SK-N-SH (cell line): ENCODE measurements around the gene GHRH. TPM values are rescaled to one million over a fixed set of nuclear protein-coding genes. Genes with fewer than 3 reads are reported as not detected.

Experiments used
- CTCF ChIA-PET: fragments of 300-600, 350-600 bp; formaldehyde crosslinking; extraction: SDS; loops from one replicate; lab custom pipeline; 2021; lab: Yijun Ruan, JAX
- POLR2A ChIA-PET: fragments of 350-600 bp; sonication (Branson Sonifier 250); formaldehyde crosslinking; extraction: SDS; loops from one replicate; lab custom pipeline; 2020; ENCODE audit warnings: antibody characterized with exemption, inconsistent platforms; lab: Yijun Ruan, JAX
- DNase-seq: peaks from one replicate; pipeline ENCODE4 v3.0.0; 2012
- H2AFZ ChIP-seq: fragments of 200-600 bp; sonication (generic); 2 replicates; pipeline ENCODE4 v1.8.1; 2016; ENCODE audit warnings: antibody characterized with exemption, mild to moderate bottlenecking, low read depth
- H3F3A ChIP-seq: fragments of 200-600 bp; sonication (generic); replicated peaks from 2 replicates; pipeline ENCODE3; 2016; ENCODE audit warnings: antibody characterized with exemption, mild to moderate bottlenecking; ENCODE audit not compliant: insufficient read depth
- H3K27ac ChIP-seq, 2 experiments: fragments of 200-500 bp in 1 of 2; fragments of 200-600 bp in 1 of 2; sonication (Bioruptor generic) in 1 of 2; sonication (generic), shearing (Covaris generic) in 1 of 2; 2 replicates each; pipeline versions ENCODE4 v1.5.1 to v1.6.1; 2014 to 2016; ENCODE audit warnings: low read depth in 2 of 2, inconsistent platforms in 1 of 2, low read length in 1 of 2, mild to moderate bottlenecking in 1 of 2, mixed read lengths in 1 of 2
- H3K27me3 ChIP-seq: fragments of 200-600 bp; sonication (generic), shearing (Covaris generic); 2 replicates; pipeline ENCODE4 v1.6.1; 2016; ENCODE audit warnings: mixed run types; ENCODE audit not compliant: insufficient read depth
- H3K36me3 ChIP-seq, 2 experiments: fragments of 200-500 bp in 1 of 2; fragments of 200-600 bp in 1 of 2; sonication (Bioruptor generic) in 1 of 2; sonication (generic) in 1 of 2; replicated peaks in 1 of 2; 2 replicates each; pipeline versions ENCODE3 to v1.5.1; 2014 to 2016; ENCODE audit warnings: low read length in 1 of 2, mild to moderate bottlenecking in 1 of 2; ENCODE audit not compliant: insufficient read depth in 2 of 2, control insufficient read depth in 1 of 2
- H3K4me1 ChIP-seq, 2 experiments: fragments of 200-500 bp in 1 of 2; fragments of 200-600 bp in 1 of 2; sonication (Bioruptor generic) in 1 of 2; sonication (generic), shearing (Covaris generic) in 1 of 2; 2 replicates each; pipeline versions ENCODE4 v1.5.1 to v1.6.1; 2014 to 2016; ENCODE audit warnings: low read depth in 1 of 2, low read length in 1 of 2, mixed run types in 1 of 2; ENCODE audit not compliant: insufficient read depth in 2 of 2, control insufficient read depth in 1 of 2
- H3K4me2 ChIP-seq: fragments of 200-600 bp; sonication (generic), shearing (Covaris generic); 2 replicates; pipeline ENCODE4 v1.6.1; 2017; ENCODE audit warnings: mixed run types
- H3K4me3 ChIP-seq, 2 experiments: fragments of 200-500 bp in 1 of 2; fragments of 200-600 bp in 1 of 2; sonication (Bioruptor generic) in 1 of 2; sonication (generic), shearing (Covaris generic) in 1 of 2; 2 replicates each; pipeline versions ENCODE4 v1.5.1 to v1.8.1; 2014 to 2016; ENCODE audit warnings: low read depth in 2 of 2, inconsistent platforms in 1 of 2, low read length in 1 of 2, mild to moderate bottlenecking in 1 of 2, mixed read lengths in 1 of 2, moderate library complexity in 1 of 2
- H3K79me2 ChIP-seq: fragments of 200-600 bp; sonication (generic); 2 replicates; pipeline ENCODE4 v1.8.1; 2017; ENCODE audit warnings: mild to moderate bottlenecking; ENCODE audit not compliant: insufficient read depth
- H3K9ac ChIP-seq: fragments of 200-600 bp; sonication (generic); 2 replicates; pipeline ENCODE4 v1.6.1; 2017; ENCODE audit warnings: mixed run types
- H3K9me2 ChIP-seq: fragments of 200-600 bp; sonication (generic); 2 replicates; pipeline ENCODE4 v1.6.1; 2017; ENCODE audit warnings: mixed run types
- H3K9me3 ChIP-seq: fragments of 200-600 bp; sonication (generic); 2 replicates; pipeline ENCODE4 v1.6.1; 2017; ENCODE audit warnings: mixed run types, mild to moderate bottlenecking, moderate library complexity
- H4K20me1 ChIP-seq: fragments of 200-600 bp; sonication (generic); 2 replicates; pipeline ENCODE4 v1.6.1; 2017; ENCODE audit warnings: mild to moderate bottlenecking, mixed run types; ENCODE audit not compliant: insufficient read depth
- CHD2 ChIP-seq: fragments of 150-350 bp; IDR thresholded peaks from 2 replicates; pipeline ENCODE4 v1.6.1; 2018; ENCODE audit warnings: low read length; ENCODE audit not compliant: partially characterized antibody
- ELF1 ChIP-seq: IDR thresholded peaks from 2 replicates; pipeline ENCODE4 v1.4.0; 2012
- EP300 ChIP-seq, 2 experiments: IDR thresholded peaks; 2 replicates each; pipeline versions ENCODE4 v1.4.0 to v1.6.1; 2012; ENCODE audit warnings: borderline replicate concordance in 1 of 2, low read depth in 1 of 2, low read length in 1 of 2
- EZH2phosphoT487 ChIP-seq: fragments of 200-600 bp; sonication (generic); IDR thresholded peaks from 2 replicates; pipeline ENCODE4 v1.6.1; 2017; ENCODE audit warnings: low read depth, mixed run types, mild to moderate bottlenecking, antibody characterized with exemption, moderate library complexity, borderline replicate concordance
- FOXJ3 ChIP-seq: sonication (generic); formaldehyde crosslinking; IDR thresholded peaks from 2 replicates; pipeline ENCODE4 v1.5.1; 2020; ENCODE audit warnings: mild to moderate bottlenecking, missing genetic modification reagents
- GABPA ChIP-seq: IDR thresholded peaks from 2 replicates; pipeline ENCODE4 v1.4.0; 2012; ENCODE audit warnings: low read depth, mild to moderate bottlenecking
- JUND ChIP-seq: IDR thresholded peaks from 2 replicates; pipeline ENCODE4 v1.4.0; 2012
- MEF2A ChIP-seq: IDR thresholded peaks from 2 replicates; pipeline ENCODE4 v1.4.0; 2012; ENCODE audit warnings: low read depth, borderline replicate concordance
- MXI1 ChIP-seq: IDR thresholded peaks from 2 replicates; pipeline ENCODE4 v1.6.1; 2012; ENCODE audit warnings: mild to moderate bottlenecking, low read depth, low read length, improper control_type of control experiment
- NFIC ChIP-seq: IDR thresholded peaks from 2 replicates; pipeline ENCODE4 v1.4.0; 2012; ENCODE audit warnings: borderline replicate concordance
- NRF1 ChIP-seq: IDR thresholded peaks from 2 replicates; pipeline ENCODE4 v1.6.1; 2012; ENCODE audit warnings: low read depth, mild to moderate bottlenecking, low read length
- POLR2AphosphoS5 ChIP-seq: IDR thresholded peaks from 2 replicates; pipeline ENCODE4 v1.6.1; 2012; ENCODE audit warnings: low read depth, low read length
- RAD21 ChIP-seq: IDR thresholded peaks from 2 replicates; pipeline ENCODE4 v1.6.1; 2012; ENCODE audit warnings: mild to moderate bottlenecking, low read length
- RCOR1 ChIP-seq: fragments of 150-350 bp; IDR thresholded peaks from 2 replicates; pipeline ENCODE4 v1.6.1; 2017; ENCODE audit warnings: antibody characterized with exemption, low read length
- RXRA ChIP-seq: IDR thresholded peaks from 2 replicates; pipeline ENCODE4 v1.4.0; 2012; ENCODE audit warnings: low read depth, mild to moderate bottlenecking, borderline replicate concordance
- SMC3 ChIP-seq: IDR thresholded peaks from 2 replicates; pipeline ENCODE4 v1.6.1; 2012; ENCODE audit warnings: low read depth, low read length, improper control_type of control experiment
- TAF1 ChIP-seq: IDR thresholded peaks from 2 replicates; pipeline ENCODE4 v1.6.1; 2012; ENCODE audit warnings: low read depth, mild to moderate bottlenecking, low read length, moderate library complexity, borderline replicate concordance
- TCF12 ChIP-seq: IDR thresholded peaks from 2 replicates; pipeline ENCODE4 v1.4.0; 2012
- WGBS: methylation state at CpG from one replicate; pipeline ENCODE4 v1.1.6; 2017; ENCODE audit warnings: low lambda C conversion rate; 5-methylcytosine and 5-hydroxymethylcytosine counted together
- polyA plus RNA-seq, 3 experiments: library from polyadenylated mRNA; depleted of rRNA; stranded (reverse); fragments of >200 nt; gene quantifications; 2 replicates each; pipeline ENCODE4 v1.2.3, GENCODE V29; 2012
- TF ChIP-seq, protein P1 (sequence below): IDR thresholded peaks from 2 replicates; pipeline ENCODE4 v1.4.0; 2012; ENCODE audit warnings: low read depth, borderline replicate concordance
- TF ChIP-seq, protein P2 (sequence below): IDR thresholded peaks from 2 replicates; pipeline ENCODE4; 2012
- TF ChIP-seq, protein P3 (sequence below): fragments of 200-600 bp; sonication (generic); IDR thresholded peaks from 2 replicates; pipeline ENCODE4 v1.6.1; 2017; ENCODE audit warnings: antibody characterized with exemption, mild to moderate bottlenecking, moderate library complexity
- TF ChIP-seq, protein P4 (sequence below): fragments of 150-350 bp; IDR thresholded peaks from 2 replicates; pipeline ENCODE4 v1.6.1; 2017; ENCODE audit warnings: antibody characterized with exemption, low read length, low read depth, borderline replicate concordance

GHRH gene
- polyA plus RNA-seq, 1 of the 3 experiments (the other 2 are of a cell fraction), result not detected

DNA sequence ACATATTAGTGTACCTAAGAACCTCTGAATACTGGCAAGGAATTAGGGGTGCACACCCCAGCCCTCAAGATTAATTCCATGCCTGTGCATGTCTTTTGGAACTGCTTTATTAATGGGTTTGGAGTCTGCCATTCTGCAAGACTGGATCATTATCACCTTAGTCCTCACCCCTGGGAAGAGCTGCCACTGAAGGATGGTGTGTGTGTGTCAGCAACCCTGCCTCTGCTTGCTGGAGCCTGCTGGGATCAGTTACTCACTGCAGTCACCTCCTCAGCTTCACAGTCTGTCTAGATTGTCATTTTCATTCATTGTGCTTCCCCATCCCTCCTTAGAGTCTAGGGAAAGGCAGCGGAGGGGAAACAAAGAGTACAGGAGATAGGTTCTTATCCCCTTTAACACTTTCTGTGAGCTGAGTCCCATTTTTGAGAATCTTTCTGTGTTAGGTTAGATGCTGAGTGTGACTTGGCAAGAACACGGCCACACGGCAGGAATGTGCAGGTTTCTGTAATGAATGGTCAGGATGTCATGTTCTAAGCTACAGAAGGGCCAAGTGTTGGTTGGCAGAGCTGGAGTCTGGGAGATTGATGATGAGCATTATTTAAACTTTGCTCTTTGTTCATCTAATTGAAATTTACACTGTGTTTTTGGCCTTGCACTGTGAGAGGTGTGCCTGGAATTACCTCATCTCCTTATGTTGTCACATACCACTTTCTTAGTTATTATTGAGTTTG is 21.1 kb downstream of the GHRH start (continued):
- TF ChIP-seq POLR2AphosphoS5, result no peak
- TF ChIP-seq MEF2A, result no peak
- TF ChIP-seq, protein P1, sequence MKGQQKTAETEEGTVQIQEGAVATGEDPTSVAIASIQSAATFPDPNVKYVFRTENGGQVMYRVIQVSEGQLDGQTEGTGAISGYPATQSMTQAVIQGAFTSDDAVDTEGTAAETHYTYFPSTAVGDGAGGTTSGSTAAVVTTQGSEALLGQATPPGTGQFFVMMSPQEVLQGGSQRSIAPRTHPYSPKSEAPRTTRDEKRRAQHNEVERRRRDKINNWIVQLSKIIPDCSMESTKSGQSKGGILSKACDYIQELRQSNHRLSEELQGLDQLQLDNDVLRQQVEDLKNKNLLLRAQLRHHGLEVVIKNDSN, result no peak
- TF ChIP-seq CHD2, result no peak

DNA sequence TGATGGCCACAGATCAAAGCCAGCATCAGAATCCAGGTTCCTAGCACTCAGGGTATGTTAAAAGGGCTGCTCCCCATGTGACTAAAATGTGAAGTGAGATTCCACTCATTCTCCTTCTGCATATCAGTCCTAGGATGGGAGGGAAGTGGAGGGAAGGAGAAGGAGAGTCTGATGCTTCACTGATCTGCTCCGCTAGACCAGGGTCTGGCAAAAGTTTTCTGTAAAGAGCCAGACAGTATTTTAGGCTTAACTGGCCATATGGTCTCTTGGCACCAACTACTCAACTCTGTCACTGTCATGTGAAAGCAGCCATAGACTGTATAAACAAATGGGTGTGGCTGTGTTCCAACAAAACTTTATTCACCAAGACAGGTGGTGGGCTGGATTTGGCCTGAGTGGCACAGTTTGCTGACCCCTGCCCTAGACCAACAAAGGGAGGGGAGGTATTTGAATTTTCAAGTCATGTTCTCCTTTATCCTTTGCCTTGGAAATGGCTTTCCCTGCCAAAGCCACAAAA is 22.6 kb downstream of the GHRH start:
- Histone ChIP-seq H3K27ac (peak overlapping the region in 1 of 2 experiments; percentile 99; a peak in 2 of 4 replicates), H2AFZ (no peak overlapping the region), H3K9me2 (no peaks in the 10 kb centered on the region), H3K4me2 (no peak overlapping the region), H3K36me3 (peaks cover 73 to 79% of the 10 kb centered on the region in 2 experiments), H3K27me3 (no peaks in the 10 kb centered on the region), H3F3A (no peaks in the 10 kb centered on the region), H3K4me3 (no peak overlapping the region), H3K9ac (no peak overlapping the region), H3K79me2 (no peaks in the 10 kb centered on the region), H3K9me3 (no peaks in the 10 kb centered on the region), H4K20me1 (no peaks in the 10 kb centered on the region), H3K4me1 (peaks cover 0 to 70% of the 10 kb centered on the region in 2 experiments; a peak in 2 of 4 replicates)
- ChIA-PET CTCF (interaction anchor here (5.4 kb wide), 1 partner anchor 43 kb away, joined by 19 read pairs; no protein-coding TSS in a partner anchor), POLR2A (no interaction called here)
- 88% methylated on average over 1 of the region's 1 CpG for WGBS
- TF ChIP-seq RAD21 (peak; percentile 15; the same call in 1 of the 2 replicates), POLR2AphosphoS5 (no peak), MXI1 (peak; percentile 62), CHD2 (peak; percentile 16), RCOR1 (0 out of 2 replicates have a peak, but pooled peaks have one; percentile 53), TCF12 (no peak), NRF1 (no peak), EP300 (IDR thresholded peaks at IDR 0.05; ENCODE audit: borderline replicate concordance in 1 of 2, low read depth in 1 of 2, low read length in 1 of 2) (peak in 1 of 2 experiments; percentile 45; a peak in 1 of 4 replicates)
- no peak for DNase-seq

DNA sequence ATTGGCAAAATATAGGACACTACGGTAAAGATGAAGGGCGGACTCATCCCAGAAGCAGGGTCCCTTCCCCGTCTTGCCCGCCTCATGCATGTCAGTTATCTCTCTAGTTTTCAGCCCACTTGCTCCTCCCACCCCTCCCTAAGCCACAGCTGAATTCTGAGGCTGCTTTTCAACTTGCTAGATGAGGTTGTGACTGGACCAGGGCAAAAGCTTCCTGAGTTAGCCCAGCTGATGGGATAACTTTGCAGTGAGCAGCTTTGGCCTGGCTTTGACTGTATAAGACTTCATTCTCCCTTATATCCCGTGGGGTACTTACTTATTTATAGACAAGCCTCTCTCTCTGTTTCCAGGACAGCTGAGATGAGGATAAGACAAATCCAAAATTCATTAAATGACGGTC is 23.2 kb downstream of the GHRH start:
- no peaks in the 10 kb centered on the region for H3K79me2 ChIP-seq
- peak overlapping the region in 1 of 2 experiments; percentile 99; a peak in 2 of 4 replicates for H3K27ac ChIP-seq
- WGBS, result 98% methylated on average over 4 of the region's 6 CpGs
- ChIA-PET CTCF (interaction anchor here (0.6 to 5.4 kb wide), 2 partner anchors 43 to 159 kb away, joined by 3 to 19 read pairs; no protein-coding TSS in a partner anchor), POLR2A (interaction anchor here (0.6 kb wide), 1 partner anchor 306 kb away, joined by 4 read pairs; no protein-coding TSS in a partner anchor)
- peaks cover 76 to 84% of the 10 kb centered on the region in 2 experiments for H3K36me3 ChIP-seq
- no peak overlapping the region for H3K4me3 ChIP-seq
- no peak for DNase-seq
- H3K27me3 ChIP-seq, result no peaks in the 10 kb centered on the region
- no peaks in the 10 kb centered on the region for H4K20me1 ChIP-seq
- H3K9me3 ChIP-seq, result no peaks in the 10 kb centered on the region
- H3K4me2 ChIP-seq, result no peak overlapping the region
- H3F3A ChIP-seq, result no peaks in the 10 kb centered on the region
- H2AFZ ChIP-seq, result no peak overlapping the region
- H3K4me1 ChIP-seq, result peaks cover 0 to 70% of the 10 kb centered on the region in 2 experiments; a peak in 2 of 4 replicates
- H3K9ac ChIP-seq, result no peak overlapping the region
- no peaks in the 10 kb centered on the region for H3K9me2 ChIP-seq
- TF ChIP-seq SMC3, result no peak
- TF ChIP-seq FOXJ3, result no peak
- no peak for TF ChIP-seq POLR2AphosphoS5
- no peak for TF ChIP-seq EP300 (IDR thresholded peaks at IDR 0.05; ENCODE audit: borderline replicate concordance in 1 of 2, low read depth in 1 of 2, low read length in 1 of 2)
- TF ChIP-seq, protein P2, sequence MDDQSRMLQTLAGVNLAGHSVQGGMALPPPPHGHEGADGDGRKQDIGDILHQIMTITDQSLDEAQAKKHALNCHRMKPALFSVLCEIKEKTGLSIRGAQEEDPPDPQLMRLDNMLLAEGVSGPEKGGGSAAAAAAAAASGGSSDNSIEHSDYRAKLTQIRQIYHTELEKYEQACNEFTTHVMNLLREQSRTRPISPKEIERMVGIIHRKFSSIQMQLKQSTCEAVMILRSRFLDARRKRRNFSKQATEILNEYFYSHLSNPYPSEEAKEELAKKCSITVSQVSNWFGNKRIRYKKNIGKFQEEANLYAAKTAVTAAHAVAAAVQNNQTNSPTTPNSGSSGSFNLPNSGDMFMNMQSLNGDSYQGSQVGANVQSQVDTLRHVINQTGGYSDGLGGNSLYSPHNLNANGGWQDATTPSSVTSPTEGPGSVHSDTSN, result no peak
- no peak for TF ChIP-seq RXRA
- TF ChIP-seq JUND, result no peak
- TF ChIP-seq, protein P3, sequence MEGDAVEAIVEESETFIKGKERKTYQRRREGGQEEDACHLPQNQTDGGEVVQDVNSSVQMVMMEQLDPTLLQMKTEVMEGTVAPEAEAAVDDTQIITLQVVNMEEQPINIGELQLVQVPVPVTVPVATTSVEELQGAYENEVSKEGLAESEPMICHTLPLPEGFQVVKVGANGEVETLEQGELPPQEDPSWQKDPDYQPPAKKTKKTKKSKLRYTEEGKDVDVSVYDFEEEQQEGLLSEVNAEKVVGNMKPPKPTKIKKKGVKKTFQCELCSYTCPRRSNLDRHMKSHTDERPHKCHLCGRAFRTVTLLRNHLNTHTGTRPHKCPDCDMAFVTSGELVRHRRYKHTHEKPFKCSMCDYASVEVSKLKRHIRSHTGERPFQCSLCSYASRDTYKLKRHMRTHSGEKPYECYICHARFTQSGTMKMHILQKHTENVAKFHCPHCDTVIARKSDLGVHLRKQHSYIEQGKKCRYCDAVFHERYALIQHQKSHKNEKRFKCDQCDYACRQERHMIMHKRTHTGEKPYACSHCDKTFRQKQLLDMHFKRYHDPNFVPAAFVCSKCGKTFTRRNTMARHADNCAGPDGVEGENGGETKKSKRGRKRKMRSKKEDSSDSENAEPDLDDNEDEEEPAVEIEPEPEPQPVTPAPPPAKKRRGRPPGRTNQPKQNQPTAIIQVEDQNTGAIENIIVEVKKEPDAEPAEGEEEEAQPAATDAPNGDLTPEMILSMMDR, result no peak
- TF ChIP-seq, protein P4, sequence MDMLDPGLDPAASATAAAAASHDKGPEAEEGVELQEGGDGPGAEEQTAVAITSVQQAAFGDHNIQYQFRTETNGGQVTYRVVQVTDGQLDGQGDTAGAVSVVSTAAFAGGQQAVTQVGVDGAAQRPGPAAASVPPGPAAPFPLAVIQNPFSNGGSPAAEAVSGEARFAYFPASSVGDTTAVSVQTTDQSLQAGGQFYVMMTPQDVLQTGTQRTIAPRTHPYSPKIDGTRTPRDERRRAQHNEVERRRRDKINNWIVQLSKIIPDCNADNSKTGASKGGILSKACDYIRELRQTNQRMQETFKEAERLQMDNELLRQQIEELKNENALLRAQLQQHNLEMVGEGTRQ, result no peak
- no peak for TF ChIP-seq EZH2phosphoT487
- no peak for TF ChIP-seq NFIC
- no peak for TF ChIP-seq ELF1
- TF ChIP-seq GABPA, result no peak
- TF ChIP-seq TAF1, result no peak
